Measurements from ENCODE around the gene NGFR.

Gene NGFR

GRCh38 chr17:49546546-49547535, 51.7 kb downstream of the NGFR start:
- no peak overlapping the region for H3K27ac ChIP-seq
- no peak for DNase-seq (ENCODE audit: low spot score)
- ChIA-PET CTCF (interaction anchor here (1.0 to 2.4 kb wide), 5 partner anchors 9 to 139 kb away, joined by 3 to 14 read pairs (median 6); no protein-coding TSS in a partner anchor), POLR2A (ENCODE audit: low non-redundant PET) (no interaction called here)
- no peak for TF ChIP-seq CTCF (conservative IDR thresholded peaks at IDR 0.05; ENCODE audit: low read depth)

GRCh38 chr17:49547566-49547965, 52.5 kb downstream of the NGFR start:
- CTCF ChIA-PET: interaction anchor here (1.1 to 1.3 kb wide), 2 partner anchors 18 to 51 kb away, joined by 4 to 6 read pairs; no protein-coding TSS in a partner anchor
- no peak for DNase-seq (ENCODE audit: low spot score)
- POLR2A ChIA-PET (ENCODE audit: low non-redundant PET): no interaction called here
- no peak for TF ChIP-seq CTCF (conservative IDR thresholded peaks at IDR 0.05; ENCODE audit: low read depth)
- H3K27ac ChIP-seq: no peak overlapping the region

GRCh38 chr17:49548051-49548505, 53.0 kb downstream of the NGFR start:
- H3K27ac ChIP-seq: no peak overlapping the region
- no peak for DNase-seq (ENCODE audit: low spot score)
- CTCF ChIA-PET: interaction anchor here (0.6 to 1.3 kb wide), 4 partner anchors 14 to 56 kb away, joined by 3 to 6 read pairs (median 4); no protein-coding TSS in a partner anchor
- no peak for TF ChIP-seq CTCF (conservative IDR thresholded peaks at IDR 0.05; ENCODE audit: low read depth)
- POLR2A ChIA-PET (ENCODE audit: low non-redundant PET): interaction anchor here (0.5 kb wide), 1 partner anchor 300 kb away, joined by 3 read pairs; no protein-coding TSS in a partner anchor

GRCh38 chr17:49548506-49549310, 53.6 kb downstream of the NGFR start:
- TF ChIP-seq CTCF (conservative IDR thresholded peaks at IDR 0.05; ENCODE audit: low read depth): peak; percentile 42
- no peak for DNase-seq (ENCODE audit: low spot score)
- ChIA-PET POLR2A (ENCODE audit: low non-redundant PET) (interaction anchor here (0.5 kb wide), 1 partner anchor 301 kb away, joined by 3 read pairs; no protein-coding TSS in a partner anchor), CTCF (interaction anchor here (0.6 to 1.1 kb wide), 3 partner anchors 14 to 72 kb away, joined by 3 to 4 read pairs (median 3); no protein-coding TSS in a partner anchor)
- H3K27ac ChIP-seq: no peak overlapping the region

- peak overlapping the region; percentile 2; the same call in 1 of the 2 replicates for H3K27ac ChIP-seq
- POLR2A ChIA-PET (ENCODE audit: low non-redundant PET): no interaction called here
- TF ChIP-seq CTCF (conservative IDR thresholded peaks at IDR 0.05; ENCODE audit: low read depth): no peak
- CTCF ChIA-PET: interaction anchor here (1.0 kb wide), 1 partner anchor 141 kb away, joined by 6 read pairs; no protein-coding TSS in a partner anchor
- no peak for DNase-seq (ENCODE audit: low spot score)
Observed at GRCh38 chr17:49549311-49549605, 54.2 kb downstream of the NGFR start.
